D721Med (cell line): Measurements from ENCODE around the gene SLIT1.
"Not testable (repeated sequence)": the region's sequence is repeated elsewhere in the genome, so short reads cannot be mapped to it uniquely, and the experiment has no call there.

Source experiments
- DNase-seq: peaks from one replicate; pipeline ENCODE4 v3.0.0; 2011; ENCODE audit warnings: low spot score; ENCODE audit not compliant: insufficient read length
- FAIRE-seq: peaks from 2 replicates; lab custom pipeline; 2011; peaks lifted over from hg19 to GRCh38; lab: Jason Lieb, UNC
- CTCF ChIP-seq: IDR thresholded peaks from 2 replicates; pipeline ENCODE4 v1.5.1; 2012; ENCODE audit warnings: mild to moderate bottlenecking, control low read depth; ENCODE audit not compliant: insufficient read depth; ENCODE audit errors: missing control alignments

Gene SLIT1

GRCh38 chr10:97039538-97040247 lies 146.1 kb downstream of the SLIT1 start:
- DNase-seq (no peak), FAIRE-seq (no peak)
- no peak for TF ChIP-seq CTCF

DNA sequence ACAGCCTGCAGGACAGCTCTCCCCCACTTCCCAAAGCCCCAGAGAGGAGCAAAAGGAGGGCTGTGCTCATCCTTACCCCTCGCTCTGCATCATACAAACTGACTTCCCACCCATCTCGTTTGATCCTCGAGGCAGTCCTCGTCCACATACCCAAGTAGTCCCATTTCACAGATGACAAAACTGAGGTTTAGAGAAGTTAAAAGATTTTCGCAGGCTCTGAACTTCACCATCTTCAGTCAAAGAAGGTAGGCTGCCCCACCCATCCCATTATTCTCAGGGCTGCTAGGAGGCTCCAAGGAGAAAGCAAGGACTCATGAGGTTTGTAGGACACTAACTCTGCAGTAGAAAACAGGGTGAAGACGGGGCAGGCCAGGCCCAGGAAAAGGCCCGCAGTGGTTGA lies 147.1 kb downstream of the SLIT1 start:
- DNase-seq (no peak), FAIRE-seq (no peak)
- no peak for TF ChIP-seq CTCF

GRCh38 chr10:97037365-97038361 lies 148.1 kb downstream of the SLIT1 start:
- no peak for FAIRE-seq
- DNase-seq, result peak; percentile 75
- peak; percentile 90 for TF ChIP-seq CTCF

GRCh38 chr10:97034958-97035769 lies 150.6 kb downstream of the SLIT1 start:
- FAIRE-seq (no peak), DNase-seq (no peak)
- TF ChIP-seq CTCF, result no peak

- no peak for TF ChIP-seq CTCF
- FAIRE-seq (no peak), DNase-seq (no peak)
Observed at GRCh38 chr10:97034301-97034700, 151.5 kb downstream of the SLIT1 start.

DNA sequence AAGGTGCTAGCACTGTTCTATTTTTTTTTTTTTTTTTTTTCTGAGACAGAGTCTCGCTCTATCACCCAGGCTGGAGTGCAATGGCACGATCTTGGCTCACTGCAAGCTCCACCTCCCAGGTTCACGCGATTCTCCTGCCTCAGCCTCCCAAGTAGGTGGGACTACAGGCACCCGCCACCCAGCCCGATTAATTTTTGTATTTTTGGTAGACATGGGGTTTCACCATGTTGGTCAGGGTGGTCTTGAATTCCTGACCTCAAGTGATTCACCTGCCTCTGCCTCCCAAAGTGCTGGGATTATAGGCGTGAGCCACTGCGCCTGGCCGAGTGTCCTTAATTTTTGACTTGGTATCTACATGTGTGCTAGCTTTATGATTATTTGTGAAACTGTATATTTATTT lies 151.9 kb downstream of the SLIT1 start:
- DNase-seq, FAIRE-seq: not testable (repeated sequence)

- no peak for FAIRE-seq
- TF ChIP-seq CTCF, result no peak
Observed at GRCh38 chr10:97032624-97033023, 153.1 kb downstream of the SLIT1 start.

More at GRCh38 chr10:97032624-97033023, 153.1 kb downstream of the SLIT1 start:
- DNase-seq, result no peak
